Immature natural killer cell (primary cell): ENCODE results near the gene FOLH1. TPM values are rescaled to one million over a fixed set of nuclear protein-coding genes. Genes with fewer than 3 reads are reported as not detected.
"Not testable (repeated sequence)": the region's sequence is repeated elsewhere in the genome, so short reads cannot be mapped to it uniquely, and the experiment has no call there.

Experiments
- DNase-seq, 3 donors: peaks; one replicate each; pipeline ENCODE4 v3.0.0; 2022; ENCODE audit warnings: mixed read lengths in 1 of 3
- H3K27ac Mint-ChIP-seq, 6 donors: one replicate each; pipeline ENCODE4 v1.8.0; 2020; ENCODE audit warnings: mixed read lengths in 6 of 6, mild to moderate bottlenecking in 5 of 6, inconsistent platforms in 4 of 6, moderate library complexity in 3 of 6
- H3K27me3 Mint-ChIP-seq, 3 donors: one replicate each; pipeline ENCODE4 v1.8.0; 2020 to 2021; ENCODE audit warnings: low read depth in 3 of 3, mild to moderate bottlenecking in 3 of 3, mixed read lengths in 3 of 3, moderate library complexity in 3 of 3, inconsistent platforms in 1 of 3
- H3K36me3 Mint-ChIP-seq, 3 donors: one replicate each; pipeline ENCODE4 v1.8.0; 2020; ENCODE audit warnings: mixed read lengths in 3 of 3, inconsistent platforms in 2 of 3, mild to moderate bottlenecking in 2 of 3
- H3K4me1 Mint-ChIP-seq, 2 donors: one replicate each; pipeline ENCODE4 v1.8.0; 2020; ENCODE audit warnings: inconsistent platforms in 2 of 2, mild to moderate bottlenecking in 2 of 2, mixed read lengths in 2 of 2, moderate library complexity in 1 of 2
- H3K4me3 Mint-ChIP-seq, 5 donors: one replicate each; pipeline ENCODE4 v1.8.0; 2020; ENCODE audit warnings: mild to moderate bottlenecking in 5 of 5, mixed read lengths in 5 of 5, inconsistent platforms in 3 of 5, moderate library complexity in 3 of 5
- H3K9me3 Mint-ChIP-seq, 6 donors: one replicate each; pipeline ENCODE4 v1.8.0; 2020; ENCODE audit warnings: mild to moderate bottlenecking in 6 of 6, mixed read lengths in 6 of 6, inconsistent platforms in 4 of 6, moderate library complexity in 3 of 6
- polyA plus RNA-seq, 3 donors: library from polyadenylated mRNA; unstranded; fragments of 300-500 nt; fragmentation: Illumina TruSeq; gene quantifications; one replicate each; pipeline ENCODE4 v1.2.3, GENCODE V29; 2021

Gene FOLH1
- polyA plus RNA-seq, 3 donors from 2014 or later = not detected

GRCh38 chr11:49102356-49102755, 106.0 kb downstream of the FOLH1 start:
- peaks cover 0 to 30% (median 16%) of the 10 kb centered on the region in 6 donors for H3K9me3 Mint-ChIP-seq
- H3K4me1 Mint-ChIP-seq, DNase-seq, H3K27ac Mint-ChIP-seq, H3K36me3 Mint-ChIP-seq, H3K27me3 Mint-ChIP-seq, H3K4me3 Mint-ChIP-seq: not testable (repeated sequence)

Other genes with a start within 250 kb of the FOLH1 start
- not detected for gene TRIM51G, start 224.7 kb downstream of the FOLH1 start, polyA plus RNA-seq
- not detected for gene TRIM49B, start 179.8 kb downstream of the FOLH1 start, polyA plus RNA-seq
- not detected for gene TRIM64C, start 149.5 kb downstream of the FOLH1 start, polyA plus RNA-seq